Measurements from ENCODE around the gene RPS6KL1. TPM values are rescaled to one million over a fixed set of nuclear protein-coding genes. Genes with fewer than 3 reads are reported as not detected.

RPS6KL1 gene
- total RNA-seq, 2 experiments from 2014 or later = 12.5 to 12.7 TPM

DNA sequence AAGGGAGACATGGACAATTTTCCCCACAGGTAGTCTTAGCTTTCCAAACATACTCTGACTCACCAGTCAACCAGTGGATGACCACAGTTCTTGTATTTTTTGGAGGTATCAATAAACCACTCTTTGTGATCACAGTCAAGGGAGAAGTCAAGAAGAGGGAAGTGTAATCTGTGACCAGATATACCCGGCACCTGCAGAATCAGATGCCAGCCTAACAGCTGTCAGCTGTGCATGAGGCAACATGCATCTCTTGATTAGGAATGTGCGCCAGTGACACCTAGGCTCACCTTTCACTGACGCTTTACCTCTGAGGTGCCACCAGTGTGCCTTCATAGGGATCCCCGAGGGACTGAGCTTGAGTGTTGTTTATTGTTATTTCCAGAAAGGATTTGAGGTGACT, 67.1 kb downstream of the RPS6KL1 start:
- POLR2A ChIA-PET = interaction anchor here (0.8 to 4.5 kb wide), 3 partner anchors 12 to 20 kb away, joined by 5 to 26 read pairs (median 6); no protein-coding TSS in a partner anchor
- no peak overlapping the region for H3K27ac Mint-ChIP-seq

DNA sequence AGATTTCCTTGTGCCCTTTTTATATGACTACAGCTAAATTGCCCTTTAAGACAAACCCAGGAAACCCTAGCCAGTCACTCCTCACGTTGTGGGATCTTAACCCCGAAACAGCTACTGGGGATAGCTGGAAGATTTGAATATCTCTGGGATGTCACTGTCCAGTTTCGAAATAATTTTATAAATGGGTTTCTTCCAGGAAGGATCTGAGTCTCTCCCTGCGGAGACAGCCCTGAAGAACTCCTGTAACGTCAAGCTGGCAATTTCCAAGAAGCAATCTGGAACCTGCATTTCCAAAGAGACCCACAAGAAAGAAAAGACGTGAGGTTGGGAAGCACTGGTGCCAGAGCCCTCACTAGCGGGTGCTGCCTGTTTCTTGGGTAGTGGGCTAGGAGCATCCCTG, 68.0 kb downstream of the RPS6KL1 start:
- ChIA-PET POLR2A (interaction anchor here (1.2 to 4.5 kb wide), 3 partner anchors 13 to 19 kb away, joined by 3 to 26 read pairs (median 6); no protein-coding TSS in a partner anchor), CTCF (interaction anchor here (1.1 to 1.6 kb wide), 2 partner anchors 51 to 62 kb away, joined by 4 to 5 read pairs; no protein-coding TSS in a partner anchor)
- no peaks in the 10 kb centered on the region for H3K9me3 ChIP-seq (ENCODE audit: control insufficient read depth in 1 of 2, insufficient read depth in 1 of 2, low read length in 2 of 2)
- no peak for TF ChIP-seq CTCF (IDR thresholded peaks at IDR 0.05)
- Mint-ChIP-seq H3K27me3 (no peaks in the 10 kb centered on the region), H3K9me3 (no peaks in the 10 kb centered on the region), H3K4me1 (ENCODE audit: low read depth) (peaks cover 24% of the 10 kb centered on the region), H3K4me3 (no peak overlapping the region), H3K27ac (no peak overlapping the region), H3K36me3 (ENCODE audit: low read depth) (peaks cover 7% of the 10 kb centered on the region)
- ATAC-seq (ENCODE audit: poor library complexity) (no peak), DNase-seq (no peak)
- no peak overlapping the region for H3K4me3 ChIP-seq (ENCODE audit: low read length)
- intact Hi-C loops (cut with DNase I, micrococcal nuclease) = no loop called here
- no peak overlapping the region for H3K27ac ChIP-seq (ENCODE audit: low read depth in 1 of 2, low read length in 2 of 2)
- peaks cover 9% of the 10 kb centered on the region for H3K4me1 ChIP-seq (ENCODE audit: insufficient read depth, low read length)
- no peaks in the 10 kb centered on the region for H3K36me3 ChIP-seq (ENCODE audit: insufficient read depth, low read length)
- no peaks in the 10 kb centered on the region for H3K27me3 ChIP-seq (ENCODE audit: control insufficient read depth in 1 of 2, insufficient read depth in 2 of 2, low read length in 2 of 2)

More for the DNA sequence above, 67.1 kb downstream of the RPS6KL1 start:
- Mint-ChIP-seq H3K4me1 (ENCODE audit: low read depth) (peaks cover 28% of the 10 kb centered on the region), H3K9me3 (no peaks in the 10 kb centered on the region), H3K36me3 (ENCODE audit: low read depth) (peaks cover 7% of the 10 kb centered on the region), H3K27me3 (no peaks in the 10 kb centered on the region), H3K4me3 (no peak overlapping the region)
- no peak for TF ChIP-seq CTCF (IDR thresholded peaks at IDR 0.05)
- Histone ChIP-seq H3K4me1 (ENCODE audit: insufficient read depth, low read length) (peaks cover 14% of the 10 kb centered on the region), H3K27ac (ENCODE audit: low read depth in 1 of 2, low read length in 2 of 2) (no peak overlapping the region), H3K27me3 (ENCODE audit: control insufficient read depth in 1 of 2, insufficient read depth in 2 of 2, low read length in 2 of 2) (no peaks in the 10 kb centered on the region), H3K9me3 (ENCODE audit: control insufficient read depth in 1 of 2, insufficient read depth in 1 of 2, low read length in 2 of 2) (no peaks in the 10 kb centered on the region), H3K4me3 (ENCODE audit: low read length) (no peak overlapping the region), H3K36me3 (ENCODE audit: insufficient read depth, low read length) (no peaks in the 10 kb centered on the region)
- DNase-seq = no peak
- intact Hi-C loops (cut with DNase I, micrococcal nuclease) = no loop called here
- no peak for ATAC-seq (ENCODE audit: poor library complexity)
- CTCF ChIA-PET = interaction anchor here (1.3 to 8.0 kb wide), 2 partner anchors 49 to 91 kb away, joined by 4 to 160 read pairs; no protein-coding TSS in a partner anchor

Other genes starting within 250 kb of the RPS6KL1 start
- 10 to 100 TPM; 30.6 to 35.9 TPM for gene AREL1, start 210.2 kb downstream of the RPS6KL1 start, total RNA-seq
- gene FCF1, start 210.1 kb downstream of the RPS6KL1 start, total RNA-seq = 10 to 100 TPM; 31.9 to 32.9 TPM
- 10 to 100 TPM; 87.2 to 88.6 TPM for gene YLPM1, start 159.9 kb downstream of the RPS6KL1 start, total RNA-seq
- gene PROX2, start 47.1 kb downstream of the RPS6KL1 start, total RNA-seq = under 1 TPM in 1 of 2 experiments, not detected in 1; 0.25 TPM
- 100 to 1,000 TPM; 162 to 170 TPM for gene DLST, start 41.3 kb downstream of the RPS6KL1 start, total RNA-seq
- gene PGF, start 32.3 kb upstream of the RPS6KL1 start, total RNA-seq = under 1 TPM in 1 of 2 experiments, not detected in 1; 0.11 TPM
- 10 to 100 TPM; 21.0 to 24.2 TPM for gene EIF2B2, start 79.7 kb upstream of the RPS6KL1 start, total RNA-seq
- 10 to 100 TPM; 13.2 to 14.4 TPM for gene MLH3, start 128.2 kb upstream of the RPS6KL1 start, total RNA-seq
- gene ACYP1, start 140.8 kb upstream of the RPS6KL1 start, total RNA-seq = 1 to 10 TPM; 7.9 to 9.4 TPM
- gene ZC2HC1C, start 146.4 kb upstream of the RPS6KL1 start, total RNA-seq = under 1 TPM; 0.22 to 0.30 TPM
- gene NEK9, start 203.8 kb upstream of the RPS6KL1 start, total RNA-seq = 10 to 100 TPM; 53.5 to 54.1 TPM